GM19455 (cell line): Measurements from ENCODE around the gene ZBTB47.

ENCODE experiments used
- ATAC-seq: cut with Tn5 transposase; IDR thresholded peaks from one replicate; pipeline ENCODE4 v1.9.1; 2021; ENCODE audit not compliant: unreplicated experiment

The ZBTB47 gene

DNA sequence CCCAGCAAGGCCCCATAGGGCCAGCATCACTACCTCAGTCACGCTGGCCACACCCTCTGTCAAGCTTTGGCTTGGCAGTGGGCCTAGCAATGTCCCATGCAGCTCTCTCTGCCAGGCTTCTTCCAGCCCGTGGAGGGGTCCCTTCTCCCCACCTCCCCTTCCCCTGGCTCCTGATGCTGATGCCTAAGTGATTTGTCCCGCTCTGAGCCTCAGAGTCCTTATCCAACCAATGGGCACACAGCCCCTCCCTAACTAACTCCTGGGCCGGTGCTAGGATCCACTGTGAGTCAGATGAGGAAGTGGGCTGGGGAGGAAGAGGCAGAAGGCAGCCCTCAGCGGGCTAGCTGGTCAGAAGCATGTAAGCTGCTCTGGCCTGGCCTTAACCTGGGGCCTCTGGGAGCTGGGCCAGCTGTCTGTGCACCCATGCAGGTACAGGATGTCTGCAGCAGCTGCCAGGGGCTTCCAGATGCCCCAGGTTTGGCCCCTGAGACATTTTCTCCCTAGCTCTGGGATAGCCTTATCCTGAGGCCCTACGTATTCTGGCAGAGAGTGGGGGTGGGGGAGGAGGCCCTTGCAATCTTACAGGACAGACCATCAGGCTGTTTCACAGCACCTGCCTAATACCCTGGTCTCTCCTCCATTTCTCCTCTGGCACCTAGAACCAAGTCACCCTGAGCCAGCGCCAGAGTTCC, 740 bp upstream of the ZBTB47 start:
- no peak for ATAC-seq

DNA sequence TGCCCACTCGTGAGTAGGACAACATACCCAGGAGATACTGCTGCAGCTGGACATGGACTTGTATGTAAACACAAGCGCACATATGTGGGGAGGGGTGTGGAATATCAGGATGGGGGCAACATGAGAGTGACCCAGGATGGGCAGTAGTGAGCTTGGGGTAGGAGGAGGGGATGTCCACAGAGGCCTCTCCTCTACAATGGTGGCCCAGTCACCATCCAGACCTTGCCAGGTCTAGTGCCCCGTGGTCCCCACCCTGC, 266 bp upstream of the ZBTB47 start:
- ATAC-seq: no peak

DNA sequence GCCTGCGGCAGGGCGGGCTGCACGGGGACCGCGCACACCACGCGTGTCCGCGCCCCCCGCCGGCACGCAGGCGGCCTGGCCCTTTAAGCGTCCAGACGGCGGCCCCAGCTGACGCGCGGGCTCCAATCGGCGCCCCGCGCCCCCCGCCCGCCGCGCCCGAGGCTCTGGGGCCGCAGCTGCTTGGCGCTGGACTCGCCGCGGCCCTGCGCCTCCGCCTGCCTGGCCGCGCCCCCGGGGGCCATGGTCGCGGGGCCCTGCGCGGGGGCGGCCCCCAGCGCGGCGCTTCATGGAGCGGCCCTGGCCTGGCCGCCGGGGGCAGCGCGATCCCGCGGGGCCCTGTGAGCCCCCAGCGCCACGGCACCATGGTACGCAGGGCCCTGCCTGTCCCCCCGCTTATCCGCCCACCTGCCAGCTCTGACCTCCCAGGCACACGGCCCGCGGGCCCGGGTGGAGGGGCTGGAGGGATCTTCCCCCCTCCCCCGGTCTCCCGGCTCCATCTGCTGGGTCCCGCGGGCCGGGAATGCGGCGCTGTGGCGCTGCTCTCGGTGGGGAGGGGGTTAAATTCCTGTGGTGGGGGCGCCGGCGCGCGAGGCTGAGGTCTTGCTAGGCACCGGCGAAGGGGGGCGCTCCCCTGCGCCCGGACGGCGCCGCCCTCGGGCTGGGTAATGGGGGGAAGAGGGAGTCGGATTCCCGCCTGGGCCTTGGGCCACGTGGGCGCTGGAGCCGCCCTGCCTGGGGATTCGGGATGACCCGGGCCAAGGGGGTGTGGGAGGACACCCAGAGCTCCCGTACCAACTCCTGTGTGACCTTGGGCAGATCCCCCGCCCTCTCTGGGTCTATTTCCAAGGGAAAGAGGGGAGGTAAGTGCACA, 1.1 kb downstream of the ZBTB47 start:
- no peak for ATAC-seq

DNA sequence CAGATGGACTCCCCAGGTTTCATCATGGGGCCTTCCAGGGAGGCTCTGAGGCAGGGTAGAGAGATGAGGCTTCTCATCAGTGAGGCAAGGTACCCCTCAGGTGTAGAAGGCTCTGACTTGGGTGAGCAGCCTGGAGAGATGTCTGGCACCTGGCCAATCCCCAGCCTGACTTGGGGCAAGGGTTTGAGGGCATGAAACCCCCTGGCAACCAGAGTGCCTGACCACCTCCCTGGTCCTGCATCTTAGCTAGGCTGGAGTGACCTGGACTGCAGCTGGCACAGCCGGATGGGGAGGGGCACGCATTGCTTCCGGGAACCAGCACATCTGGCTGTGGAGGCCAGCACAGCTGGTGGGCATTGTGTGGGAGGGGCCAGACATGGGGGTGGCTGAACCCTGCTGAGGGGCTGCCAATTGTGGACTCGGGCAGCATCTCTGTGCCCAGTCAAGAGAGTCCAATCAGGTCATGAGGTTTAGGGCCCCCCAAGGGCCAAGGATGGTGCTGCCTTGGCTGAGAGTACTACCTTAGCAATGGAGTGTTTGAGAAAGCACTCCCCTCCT, 1.9 kb downstream of the ZBTB47 start:
- no peak for ATAC-seq

DNA sequence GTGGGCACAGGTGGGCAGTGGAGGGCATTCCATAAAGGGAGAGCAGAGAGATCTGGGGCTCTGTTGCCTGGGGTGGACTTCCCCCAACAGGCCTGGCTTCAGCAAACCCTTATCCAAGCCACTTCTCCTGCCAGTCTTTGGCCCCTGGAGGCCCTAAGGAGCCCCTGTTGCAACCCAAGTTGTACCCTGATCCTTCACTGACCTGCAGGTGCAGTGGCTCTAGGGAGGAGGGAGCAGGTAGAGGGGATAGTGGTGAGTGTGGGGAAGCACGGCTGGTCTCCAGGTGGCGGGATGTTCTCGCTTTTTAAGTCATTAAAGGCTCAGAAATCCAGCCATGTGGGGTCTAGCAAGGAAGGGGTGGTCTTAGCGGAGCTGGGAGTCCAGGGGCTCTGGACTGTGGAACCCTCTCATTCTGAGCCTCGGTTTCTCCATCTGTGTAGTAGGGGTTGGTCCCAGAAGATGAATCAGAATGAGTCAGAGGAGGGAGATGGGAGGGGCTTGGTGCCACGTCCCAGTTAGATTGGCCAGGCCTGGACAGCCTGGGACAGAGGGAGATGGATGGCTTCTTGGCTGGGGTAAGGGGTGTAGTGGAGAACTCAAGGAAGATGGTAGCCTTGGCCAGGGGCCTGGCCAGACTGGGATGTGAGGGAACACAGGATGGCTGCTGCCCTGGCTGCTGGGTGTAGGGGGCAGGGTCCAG, 2.6 kb downstream of the ZBTB47 start:
- no peak for ATAC-seq

DNA sequence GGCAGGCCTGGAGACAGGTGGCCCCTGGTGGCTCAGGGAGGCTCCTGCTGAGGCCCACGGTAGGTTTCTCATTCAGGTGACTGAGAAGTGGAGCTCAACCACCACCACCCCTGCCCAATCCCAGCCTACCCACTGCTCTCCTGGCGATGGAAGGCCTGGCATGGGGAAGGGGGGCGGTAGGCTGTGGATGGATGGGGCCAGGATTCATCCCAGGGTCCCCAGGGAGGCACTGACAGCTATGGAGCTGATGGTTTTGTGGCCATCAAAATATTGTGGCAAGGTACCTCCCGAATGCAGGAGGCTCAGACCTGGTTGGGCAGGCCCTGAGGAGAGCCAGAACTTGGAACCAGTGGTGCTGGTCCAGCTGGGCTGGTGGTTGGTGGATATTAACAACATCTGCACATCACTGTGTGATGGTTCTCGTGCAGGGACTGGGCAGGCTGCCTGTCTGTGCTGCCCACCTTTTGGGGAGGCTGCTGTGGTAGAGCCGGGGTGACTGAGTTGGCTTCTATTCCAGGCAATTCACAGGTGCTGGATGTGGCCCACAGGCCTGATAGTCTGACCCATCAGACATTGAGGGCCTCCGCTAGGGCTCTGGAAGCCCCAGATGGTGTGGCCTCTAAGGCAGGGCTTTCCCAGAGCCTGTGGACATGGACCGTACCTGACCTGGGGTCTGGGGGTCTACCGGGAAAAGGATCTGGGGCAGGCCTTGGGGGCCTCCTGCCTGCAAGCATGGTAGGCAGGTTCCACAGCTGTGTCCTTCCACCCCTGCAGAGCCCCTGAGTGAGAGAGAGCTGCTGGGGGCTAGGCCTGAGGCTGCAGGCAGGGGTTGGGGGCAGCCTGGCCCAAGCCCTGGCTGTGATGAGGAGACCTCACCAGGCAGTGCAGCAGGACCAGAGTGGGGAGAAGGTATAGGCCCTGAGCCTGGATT, 3.4 kb downstream of the ZBTB47 start:
- no peak for ATAC-seq

DNA sequence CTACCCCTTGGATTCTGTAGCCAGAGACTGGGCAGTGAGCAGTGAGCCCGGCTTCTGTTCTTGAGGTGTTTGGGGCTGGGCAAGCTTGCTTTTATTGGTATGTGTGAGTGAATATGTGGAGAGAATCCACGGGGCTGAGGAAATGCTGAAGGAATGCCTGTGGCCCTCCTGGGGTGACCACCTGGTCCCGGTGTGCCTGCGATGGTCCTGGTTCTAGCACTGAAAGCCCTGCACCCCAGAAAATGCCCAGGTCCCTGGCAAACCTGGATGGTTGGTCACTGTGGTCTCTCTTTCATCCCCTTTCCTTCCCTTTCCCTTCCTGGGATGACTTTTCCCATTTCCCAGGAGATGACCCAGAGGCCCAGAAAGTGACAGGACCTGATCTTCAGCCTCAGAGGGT, 4.2 kb downstream of the ZBTB47 start:
- ATAC-seq: no peak

DNA sequence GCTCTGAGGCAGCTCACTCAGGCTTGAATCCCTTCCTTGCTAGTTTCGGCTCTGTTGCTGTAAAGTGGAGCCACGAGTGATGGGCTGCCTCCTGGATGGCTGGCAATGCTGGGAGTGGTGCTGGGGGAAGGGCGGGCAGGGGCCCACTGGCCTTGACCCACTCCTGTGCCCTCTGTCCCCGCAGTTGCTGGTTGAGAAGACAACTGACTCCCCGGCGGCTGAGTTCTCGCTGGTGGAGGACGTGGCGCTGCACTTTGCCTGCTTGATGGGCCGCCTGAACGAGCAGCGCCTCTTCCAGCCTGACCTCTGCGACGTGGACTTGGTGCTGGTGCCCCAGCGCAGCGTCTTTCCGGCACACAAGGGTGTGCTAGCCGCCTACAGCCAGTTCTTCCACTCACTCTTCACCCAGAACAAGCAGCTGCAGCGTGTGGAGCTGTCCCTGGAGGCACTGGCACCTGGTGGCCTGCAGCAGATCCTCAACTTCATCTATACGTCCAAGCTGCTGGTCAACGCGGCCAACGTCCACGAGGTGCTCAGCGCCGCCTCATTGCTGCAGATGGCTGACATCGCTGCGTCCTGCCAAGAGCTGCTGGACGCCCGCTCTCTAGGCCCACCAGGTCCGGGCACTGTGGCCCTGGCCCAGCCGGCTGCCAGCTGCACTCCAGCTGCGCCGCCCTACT, 4.7 kb downstream of the ZBTB47 start:
- no peak for ATAC-seq

DNA sequence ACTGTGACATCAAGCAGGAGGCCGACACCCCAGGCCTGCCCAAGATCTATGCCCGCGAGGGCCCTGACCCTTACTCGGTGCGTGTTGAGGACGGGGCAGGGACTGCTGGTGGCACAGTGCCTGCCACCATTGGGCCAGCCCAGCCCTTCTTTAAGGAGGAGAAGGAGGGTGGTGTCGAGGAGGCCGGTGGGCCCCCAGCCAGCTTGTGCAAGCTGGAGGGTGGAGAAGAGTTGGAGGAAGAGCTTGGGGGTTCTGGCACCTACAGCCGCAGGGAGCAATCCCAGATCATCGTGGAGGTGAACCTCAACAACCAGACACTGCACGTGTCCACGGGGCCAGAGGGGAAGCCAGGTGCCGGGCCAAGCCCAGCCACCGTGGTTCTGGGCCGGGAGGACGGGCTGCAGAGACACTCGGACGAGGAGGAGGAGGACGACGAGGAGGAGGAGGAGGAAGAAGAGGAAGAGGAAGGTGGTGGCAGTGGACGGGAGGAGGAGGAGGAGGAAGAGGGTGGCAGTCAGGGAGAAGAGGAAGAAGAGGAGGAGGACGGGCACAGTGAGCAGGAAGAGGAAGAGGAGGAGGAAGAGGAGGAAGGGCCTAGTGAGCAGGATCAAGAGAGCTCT, 5.4 kb downstream of the ZBTB47 start:
- no peak for ATAC-seq

DNA sequence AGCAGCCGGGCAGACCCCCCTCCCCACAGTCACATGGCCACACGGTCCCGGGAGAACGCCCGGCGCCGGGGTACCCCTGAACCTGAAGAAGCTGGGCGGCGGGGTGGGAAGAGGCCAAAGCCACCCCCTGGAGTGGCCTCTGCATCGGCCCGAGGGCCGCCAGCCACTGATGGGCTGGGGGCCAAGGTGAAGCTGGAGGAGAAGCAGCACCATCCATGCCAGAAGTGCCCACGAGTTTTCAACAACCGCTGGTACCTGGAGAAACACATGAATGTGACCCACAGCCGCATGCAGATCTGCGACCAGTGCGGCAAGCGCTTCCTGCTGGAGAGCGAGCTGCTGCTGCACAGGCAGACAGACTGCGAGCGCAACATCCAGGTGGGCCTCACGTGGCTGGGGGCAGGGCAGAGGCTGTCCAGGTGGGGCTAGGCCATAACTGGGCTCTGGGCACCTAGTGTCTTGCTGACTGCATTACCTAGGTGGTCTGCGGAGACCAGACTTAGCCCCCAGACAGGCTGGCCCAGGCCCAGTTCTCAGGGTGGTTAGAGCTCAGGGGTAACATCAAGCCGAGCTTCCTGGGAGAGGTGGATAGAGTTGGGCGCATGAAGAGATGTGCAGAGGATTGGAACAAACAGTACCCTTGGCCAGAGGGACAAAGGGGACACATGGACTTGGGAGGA, 6.1 kb downstream of the ZBTB47 start:
- ATAC-seq: no peak

DNA sequence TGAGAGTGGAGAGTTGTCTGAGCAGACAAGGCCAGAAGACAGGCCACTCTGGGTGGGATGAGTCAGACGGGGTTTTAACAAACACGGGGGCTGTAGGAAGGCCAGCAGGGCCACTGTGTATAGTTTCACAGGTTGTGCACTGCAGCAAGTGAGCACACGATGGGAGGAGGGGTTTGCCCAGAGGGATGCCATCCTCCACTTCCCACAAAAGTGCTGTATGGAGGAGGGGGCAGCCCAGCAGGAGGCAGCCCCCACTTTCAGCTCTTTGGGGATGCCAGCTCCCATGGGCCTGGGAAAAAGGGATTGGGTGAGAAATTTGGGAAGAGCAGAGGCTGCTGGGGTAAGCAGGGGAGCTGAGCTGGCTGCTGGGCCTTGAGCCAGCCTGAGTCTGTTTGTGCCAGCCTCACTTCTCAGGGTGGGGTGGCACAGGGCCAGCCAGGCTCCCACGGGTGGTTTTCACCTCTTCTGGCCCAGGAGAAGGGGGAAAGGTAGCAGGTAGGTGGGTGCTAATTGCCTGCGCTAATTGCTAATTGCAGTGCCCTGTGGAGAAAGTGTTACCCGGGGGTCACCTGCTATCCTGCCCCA, 6.7 kb downstream of the ZBTB47 start:
- ATAC-seq: no peak

DNA sequence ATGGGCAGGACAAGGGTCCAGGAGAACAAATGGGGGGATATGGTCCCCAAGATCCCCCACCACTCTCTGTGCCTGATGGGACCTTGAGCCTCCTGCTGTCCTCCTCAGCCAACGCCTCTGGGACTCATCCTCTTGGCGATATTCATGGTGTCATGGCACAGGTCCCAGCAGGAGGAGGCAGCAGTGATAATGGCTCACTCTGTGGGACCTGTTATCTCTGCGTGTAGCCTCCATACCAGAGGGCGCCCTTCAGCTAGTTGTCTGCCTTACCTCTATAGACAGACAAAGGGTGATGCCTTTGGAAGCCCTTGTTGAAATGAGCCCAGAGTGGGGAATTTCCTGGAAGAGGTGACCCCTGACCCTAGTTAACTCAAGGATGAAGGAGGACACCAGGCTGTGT, 7.4 kb downstream of the ZBTB47 start:
- ATAC-seq: no peak

DNA sequence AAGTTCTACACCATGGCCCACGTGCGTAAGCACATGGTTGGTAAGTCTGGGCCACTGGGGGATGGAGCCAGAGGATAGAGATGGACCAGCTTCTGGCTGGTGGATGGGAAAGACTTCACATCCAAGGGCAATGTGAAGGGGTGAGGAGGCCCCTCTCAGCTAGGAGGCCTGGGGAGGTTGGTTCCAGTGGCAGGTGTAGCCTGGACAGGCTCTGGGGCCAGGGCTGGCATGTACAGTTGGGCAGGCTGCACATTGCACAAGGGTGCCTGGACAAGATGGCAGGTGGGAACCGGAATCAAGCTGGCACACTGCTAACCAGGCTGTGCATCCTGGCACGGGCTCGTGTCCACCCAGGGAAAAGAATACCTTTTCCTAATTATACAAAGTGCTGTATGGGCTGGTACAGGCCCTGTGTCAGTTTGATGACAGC, 8.1 kb downstream of the ZBTB47 start:
- no peak for ATAC-seq

DNA sequence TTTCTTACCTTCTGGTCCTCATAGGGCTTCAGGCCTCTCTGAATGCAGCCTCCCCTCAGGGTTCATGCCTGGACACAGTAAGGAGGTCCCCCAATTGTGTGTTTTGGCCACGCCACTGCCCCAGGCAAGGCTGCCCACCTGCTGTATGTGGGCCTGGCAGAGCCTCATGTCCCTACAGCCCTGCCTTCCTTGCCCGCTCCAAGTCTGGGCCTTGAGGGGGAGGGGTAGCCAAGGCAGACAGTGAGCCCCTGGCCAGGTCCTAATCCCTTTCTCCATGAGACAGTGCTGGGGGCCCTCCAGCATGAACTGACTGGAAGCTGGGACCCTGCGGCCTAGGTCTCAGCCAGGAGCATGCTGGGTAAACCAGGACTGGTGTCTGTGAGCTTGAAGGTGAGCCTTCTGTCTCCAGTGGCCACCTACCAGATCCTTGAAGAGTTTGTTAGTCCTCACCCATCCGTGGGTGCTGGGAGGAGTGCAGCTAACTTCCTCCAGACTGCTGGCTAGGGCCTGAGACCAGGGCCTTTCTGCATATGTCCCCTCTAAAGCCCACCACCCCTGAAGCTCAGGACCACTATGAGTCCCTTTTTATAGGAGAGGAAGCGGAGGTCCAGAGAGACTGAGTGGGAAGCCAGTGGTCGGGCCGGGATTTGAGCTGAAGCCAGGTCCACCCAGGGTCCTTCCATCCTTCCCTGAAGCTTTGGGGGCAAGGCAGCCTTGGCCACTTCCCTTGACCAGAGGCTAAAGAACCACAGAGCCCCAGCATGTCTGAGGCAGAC, 8.7 kb downstream of the ZBTB47 start:
- ATAC-seq: no peak

DNA sequence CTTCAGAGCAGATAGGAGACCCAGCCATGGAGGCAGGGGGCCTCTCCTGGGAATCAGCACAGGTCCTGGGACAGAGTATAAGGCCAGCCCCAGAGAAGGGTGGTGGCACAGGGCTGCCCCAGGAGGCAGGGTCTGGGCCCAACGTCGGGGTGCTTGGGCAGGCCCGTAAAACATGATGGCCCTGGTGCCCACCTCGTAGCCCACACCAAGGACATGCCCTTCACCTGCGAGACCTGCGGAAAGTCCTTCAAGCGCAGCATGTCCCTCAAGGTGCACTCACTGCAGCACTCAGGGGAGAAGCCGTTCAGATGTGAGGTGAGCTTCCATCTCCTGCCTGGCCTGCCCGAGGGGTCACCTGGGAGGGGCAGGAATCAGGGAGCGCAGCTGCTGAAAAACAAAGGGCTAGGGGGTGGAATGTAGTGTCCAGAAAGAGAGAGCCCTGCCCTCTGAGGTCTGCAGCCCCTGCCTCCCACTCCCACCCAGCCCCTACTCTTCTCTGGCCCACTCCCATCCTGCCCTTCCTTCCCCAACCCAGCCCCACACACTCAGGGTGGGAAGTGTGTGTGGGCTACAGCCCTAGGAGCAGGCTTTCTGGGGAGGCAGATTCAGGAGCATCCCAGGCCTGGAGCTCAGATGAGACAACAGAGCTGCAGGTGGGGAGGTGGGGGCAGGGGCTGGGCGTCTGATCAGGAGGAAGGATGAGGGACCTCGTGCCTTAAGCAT, 9.5 kb downstream of the ZBTB47 start:
- ATAC-seq: no peak

DNA sequence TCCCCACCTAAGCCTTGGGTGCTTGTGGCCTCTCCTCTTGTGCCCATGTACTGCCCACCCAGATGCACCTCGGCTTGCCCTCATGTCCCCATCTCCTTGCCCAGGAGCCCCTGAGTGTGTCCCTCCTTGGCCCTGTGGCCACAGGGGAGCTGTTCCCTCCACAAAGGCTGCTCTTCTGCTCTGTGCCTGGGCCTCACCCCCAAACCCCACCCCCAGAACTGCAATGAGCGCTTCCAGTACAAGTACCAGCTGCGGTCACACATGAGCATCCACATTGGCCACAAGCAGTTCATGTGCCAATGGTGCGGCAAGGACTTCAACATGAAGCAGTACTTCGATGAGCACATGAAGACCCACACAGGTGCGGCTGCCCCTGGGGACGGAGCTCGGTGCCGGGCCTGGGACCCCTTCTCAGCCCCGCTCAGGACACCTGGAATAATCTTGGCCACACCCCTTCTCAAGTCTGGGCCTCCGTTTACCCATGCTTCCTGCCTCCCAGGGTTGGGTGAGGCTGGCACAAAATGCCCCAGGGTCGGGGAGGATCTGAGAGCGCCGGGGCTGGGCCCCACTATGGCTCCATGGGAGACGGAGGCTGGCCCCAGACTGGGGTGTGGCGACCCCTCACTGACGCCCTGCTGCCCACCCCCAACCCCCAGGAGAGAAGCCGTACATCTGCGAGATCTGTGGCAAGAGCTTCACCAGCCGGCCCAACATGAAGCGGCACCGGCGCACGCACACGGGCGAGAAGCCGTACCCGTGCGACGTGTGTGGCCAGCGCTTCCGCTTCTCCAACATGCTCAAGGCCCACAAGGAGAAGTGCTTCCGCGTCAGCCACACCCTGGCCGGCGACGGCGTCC, 10.3 kb downstream of the ZBTB47 start:
- ATAC-seq: no peak

DNA sequence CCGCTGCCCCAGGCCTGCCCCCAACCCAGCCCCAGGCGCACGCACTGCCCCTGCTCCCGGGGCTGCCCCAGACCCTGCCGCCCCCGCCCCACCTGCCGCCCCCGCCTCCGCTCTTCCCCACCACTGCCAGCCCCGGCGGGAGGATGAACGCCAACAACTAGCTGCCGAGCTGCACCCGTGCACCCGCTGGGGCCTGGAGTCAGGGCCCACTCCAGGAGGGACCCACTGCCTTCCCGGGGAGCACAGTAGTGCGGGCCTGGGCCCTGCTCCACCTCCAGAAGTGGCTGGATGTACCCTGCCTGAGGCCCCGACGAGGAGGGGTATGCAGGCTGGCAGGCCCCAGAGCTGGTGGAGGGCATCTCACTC, 10.9 kb downstream of the ZBTB47 start:
- no peak for ATAC-seq
